IMR-90 (cell line): ENCODE data around the gene ZNF747. TPM values are rescaled to one million over a fixed set of nuclear protein-coding genes. Genes with fewer than 3 reads are reported as not detected.

Experiments
- ATAC-seq: fragments of 200-7000 bp; cut with Tn5 transposase; 2 replicates; pipeline ENCODE4 v1.9.1; 2020; ENCODE audit warnings: low read depth, mild to moderate bottlenecking, moderate library complexity
- BruUV-seq: library from RNA; stranded (reverse); fragments of 400-500 nt; replicated peaks from 2 replicates; lab custom pipeline; 2021; lab: Mats Ljungman, UMichigan
- CTCF ChIA-PET: fragments of 300-600 bp; formaldehyde crosslinking; extraction: SDS; loops from one replicate; lab custom pipeline; 2021; ENCODE audit warnings: antibody characterized with exemption; lab: Yijun Ruan, JAX
- POLR2A ChIA-PET: fragments of 300-600 bp; sonication (Branson Sonifier 250); formaldehyde crosslinking; loops from one replicate; lab custom pipeline; 2022; ENCODE audit warnings: antibody characterized with exemption; ENCODE audit not compliant: unreplicated experiment; lab: Charles Lee
- DNase-seq: peaks from one replicate; pipeline ENCODE4 v3.0.0; 2013
- H2AFZ ChIP-seq: replicated peaks from 2 replicates; pipeline ENCODE3; 2013; ENCODE audit warnings: low read length, mild to moderate bottlenecking; ENCODE audit not compliant: poor library complexity
- H2AK5ac ChIP-seq: 2 replicates; pipeline ENCODE4 v1.6.1; 2013; ENCODE audit warnings: low read depth, low read length, inconsistent platforms
- H2AK9ac ChIP-seq: replicated peaks from 2 replicates; pipeline ENCODE3; 2013; ENCODE audit warnings: mild to moderate bottlenecking, low read depth, low read length, moderate library complexity; ENCODE audit not compliant: poor library complexity
- H2BK120ac ChIP-seq: 2 replicates; pipeline ENCODE4 v1.6.1; 2013; ENCODE audit warnings: low read depth, low read length, inconsistent platforms
- H2BK15ac ChIP-seq: 3 replicates; pipeline ENCODE4 v1.6.1; 2013; ENCODE audit warnings: low read depth, low read length, inconsistent platforms
- H2BK20ac ChIP-seq: 2 replicates; pipeline ENCODE4 v1.6.1; 2013; ENCODE audit warnings: low read depth, mild to moderate bottlenecking, inconsistent platforms, low read length, moderate library complexity
- H2BK5ac ChIP-seq: 2 replicates; pipeline ENCODE4 v1.6.1; 2013; ENCODE audit warnings: mild to moderate bottlenecking, low read depth, low read length, inconsistent platforms; ENCODE audit not compliant: poor library complexity, severe bottlenecking
- H3K14ac ChIP-seq: replicated peaks from 2 replicates; pipeline ENCODE4 v1.6.1; 2013; ENCODE audit warnings: low read depth, low read length, inconsistent platforms
- H3K18ac ChIP-seq: 2 replicates; pipeline ENCODE4 v1.6.1; 2013; ENCODE audit warnings: low read depth, low read length, control low read depth
- H3K23ac ChIP-seq: 2 replicates; pipeline ENCODE4 v1.6.1; 2013; ENCODE audit warnings: low read depth, low read length, inconsistent platforms
- H3K27ac ChIP-seq: 2 replicates; pipeline ENCODE4 v1.5.1; 2013; ENCODE audit warnings: mild to moderate bottlenecking, control low read depth, low read length; ENCODE audit not compliant: insufficient read depth
- H3K27me3 ChIP-seq: 2 replicates; pipeline ENCODE4 v1.6.1; 2013; ENCODE audit warnings: low read length; ENCODE audit not compliant: control insufficient read depth, insufficient read depth
- H3K36me3 ChIP-seq: 2 replicates; pipeline ENCODE4 v1.6.1; 2013; ENCODE audit warnings: low read length, mixed read lengths; ENCODE audit not compliant: control insufficient read depth, insufficient read depth
- H3K4ac ChIP-seq: 2 replicates; pipeline ENCODE4 v1.6.1; 2013; ENCODE audit warnings: low read depth, low read length, inconsistent platforms
- H3K4me1 ChIP-seq: 2 replicates; pipeline ENCODE4 v1.6.1; 2013; ENCODE audit warnings: low read length, mixed read lengths; ENCODE audit not compliant: control insufficient read depth, insufficient read depth
- H3K4me2 ChIP-seq: 2 replicates; pipeline ENCODE4 v1.6.1; 2013; ENCODE audit warnings: low read depth, mild to moderate bottlenecking, control low read depth, low read length, moderate library complexity
- H3K4me3 ChIP-seq: 2 replicates; pipeline ENCODE4 v1.5.1; 2013; ENCODE audit warnings: low read depth, mild to moderate bottlenecking, control low read depth, low read length, moderate library complexity; ENCODE audit not compliant: insufficient read depth
- H3K56ac ChIP-seq: 2 replicates; pipeline ENCODE4 v1.6.1; 2013; ENCODE audit warnings: low read length, inconsistent platforms; ENCODE audit not compliant: insufficient read depth; ENCODE audit errors: extremely low read depth
- H3K79me1 ChIP-seq, 2 experiments: 2 replicates each; pipeline ENCODE4 v1.6.1; 2013; ENCODE audit warnings: low read length in 2 of 2, inconsistent platforms in 1 of 2, low read depth in 1 of 2
- H3K9ac ChIP-seq: 2 replicates; pipeline ENCODE4 v1.6.1; 2013; ENCODE audit warnings: low read depth, low read length, control low read depth
- H3K9me1 ChIP-seq: 2 replicates; pipeline ENCODE4 v1.6.1; 2013; ENCODE audit warnings: low read length, inconsistent platforms; ENCODE audit not compliant: insufficient read depth
- H3K9me3 ChIP-seq: 2 replicates; pipeline ENCODE4 v1.6.1; 2013; ENCODE audit warnings: low read length; ENCODE audit not compliant: control insufficient read depth, insufficient read depth
- H4K20me1 ChIP-seq: 2 replicates; pipeline ENCODE4 v1.6.1; 2013; ENCODE audit warnings: low read length, inconsistent platforms; ENCODE audit not compliant: insufficient read depth
- H4K5ac ChIP-seq: 2 replicates; pipeline ENCODE4 v1.6.1; 2013; ENCODE audit warnings: mild to moderate bottlenecking, low read depth, low read length, control low read depth
- H4K8ac ChIP-seq, 2 experiments: 2 replicates each; pipeline ENCODE4 v1.6.1; 2013; ENCODE audit warnings: low read depth in 2 of 2, low read length in 2 of 2, control low read depth in 1 of 2, inconsistent platforms in 1 of 2
- H4K91ac ChIP-seq: 2 replicates; pipeline ENCODE4 v1.6.1; 2013; ENCODE audit warnings: low read depth, low read length, inconsistent platforms; ENCODE audit not compliant: insufficient read depth
- CEBPB ChIP-seq: IDR thresholded peaks from 2 replicates; pipeline ENCODE4 v1.6.1; 2012; ENCODE audit warnings: low read depth, low read length, improper control_type of control experiment
- MAFK ChIP-seq: IDR thresholded peaks from 2 replicates; pipeline ENCODE4 v1.6.1; 2012; ENCODE audit warnings: low read depth, low read length, improper control_type of control experiment
- MAZ ChIP-seq: IDR thresholded peaks from 2 replicates; pipeline ENCODE4 v1.6.1; 2012; ENCODE audit warnings: low read depth, mild to moderate bottlenecking, low read length, improper control_type of control experiment, moderate library complexity, borderline replicate concordance
- RAD21 ChIP-seq: IDR thresholded peaks from 2 replicates; pipeline ENCODE4 v1.6.1; 2012; ENCODE audit warnings: low read length, improper control_type of control experiment
- WGBS, 2 experiments: methylation state at CpG; one replicate each; pipeline versions ENCODE4 v1.1.5 to v1.1.7; 2013; ENCODE audit warnings: missing lambda C conversion rate in 2 of 2; ENCODE audit not compliant: insufficient read length in 1 of 2; ENCODE audit errors: extremely low coverage in 2 of 2; 5-methylcytosine and 5-hydroxymethylcytosine counted together
- dilution Hi-C: fragments of 300-500 bp; cut with HindIII; formaldehyde crosslinking; loops from one replicate; pipeline ENCODE4 v1.14.3; 2018; ENCODE audit warnings: low sequenced_read_pairs; ENCODE audit not compliant: unreplicated experiment
- in situ Hi-C: fragments of 300-500 bp; cut with MboI; formaldehyde crosslinking; loops from 3 replicates; pipeline ENCODE4 v1.14.3; 2019; ENCODE audit warnings: low sequenced_read_pairs, inconsistent platforms, mixed read lengths
- intact Hi-C: fragments of 100-400 bp; cut with micrococcal nuclease; formaldehyde crosslinking; loops from 2 replicates; pipeline ENCODE4 v1.10.0; 2022
- polyA plus RNA-seq, 3 experiments: library from polyadenylated mRNA; depleted of rRNA; stranded (reverse); fragments of >200 nt; gene quantifications; 2 replicates each; pipeline ENCODE4 v1.2.3, GENCODE V29; 2012; ENCODE audit warnings: low replicate concordance in 1 of 3
- total RNA-seq: library from RNA; depleted of rRNA; stranded (reverse); fragments of >200 nt; gene quantifications from 2 replicates; pipeline ENCODE4 v1.2.3, GENCODE V29; 2012

The ZNF747 gene
- total and polyA plus RNA-seq, 2 of the 4 experiments (the other 2 are of a cell fraction), result 2.0 to 2.9 TPM

- H3K36me3 ChIP-seq, result no peaks in the 10 kb centered on the region
- no peak overlapping the region for H4K91ac ChIP-seq
- no peak overlapping the region for H3K23ac ChIP-seq
- ATAC-seq (no peak), DNase-seq (peak; percentile 41)
- no peaks in the 10 kb centered on the region for H3K79me1 ChIP-seq
- no peaks in the 10 kb centered on the region for H3K9me3 ChIP-seq
- no peak overlapping the region for H2AK5ac ChIP-seq
- no peak overlapping the region for H3K4ac ChIP-seq
- dilution Hi-C loops (no loop called here), intact Hi-C loops (no loop called here), in situ Hi-C loops (no loop called here)
- no peak overlapping the region for H2AK9ac ChIP-seq
- ChIA-PET CTCF (interaction anchor here (0.6 kb wide), 1 partner anchor 11 kb away, joined by 4 read pairs; no protein-coding TSS in a partner anchor), POLR2A (no interaction called here)
- no peak overlapping the region for H3K4me3 ChIP-seq
- no peaks in the 10 kb centered on the region for H4K20me1 ChIP-seq
- H2BK15ac ChIP-seq, result no peak overlapping the region
- H3K56ac ChIP-seq, result no peak overlapping the region
- H3K9me1 ChIP-seq, result 0 out of 2 replicates have a peak, but pooled peaks cover 2% of the 10 kb centered on the region
- H2AFZ ChIP-seq, result peak overlapping the region; percentile 56
- no peak overlapping the region for H3K14ac ChIP-seq
- H3K27ac ChIP-seq, result no peak overlapping the region
- peaks cover 19% of the 10 kb centered on the region for H3K27me3 ChIP-seq
- peak; percentile 17; the same call in 1 of the 2 replicates for TF ChIP-seq CEBPB
- TF ChIP-seq RAD21, result no peak
- TF ChIP-seq MAFK, result no peak
- no peak for TF ChIP-seq MAZ
- no peak overlapping the region for H2BK20ac ChIP-seq
- WGBS, 2 experiments, result 51% methylated on average over 3 of the region's 7 CpGs; no CpG with 5 or more reads in 1 of the 2 experiments
- H3K18ac ChIP-seq, result no peak overlapping the region
- H2BK120ac ChIP-seq, result no peak overlapping the region
- 0 out of 2 replicates have a peak, but pooled peaks cover 2% of the 10 kb centered on the region for H3K4me1 ChIP-seq
- H3K9ac ChIP-seq, result no peak overlapping the region
- H2BK5ac ChIP-seq, result no peak overlapping the region
- no peak overlapping the region for H4K8ac ChIP-seq
- no peak overlapping the region for H3K4me2 ChIP-seq
- H4K5ac ChIP-seq, result no peak overlapping the region
- BruUV-seq, result no TSS peak
These were observed 48.7 kb downstream of the ZNF747 start for GRCh38 chr16:30485818-30486436.
